SK-N-SH (cell line): Measurements from ENCODE around the gene KLHL35. TPM values are rescaled to one million over a fixed set of nuclear protein-coding genes. Genes with fewer than 3 reads are reported as not detected.

Experiments
- CTCF ChIA-PET: fragments of 300-600, 350-600 bp; formaldehyde crosslinking; extraction: SDS; loops from one replicate; lab custom pipeline; 2021; lab: Yijun Ruan, JAX
- POLR2A ChIA-PET: fragments of 350-600 bp; sonication (Branson Sonifier 250); formaldehyde crosslinking; extraction: SDS; loops from one replicate; lab custom pipeline; 2020; ENCODE audit warnings: antibody characterized with exemption, inconsistent platforms; lab: Yijun Ruan, JAX
- DNase-seq: peaks from one replicate; pipeline ENCODE4 v3.0.0; 2012
- H2AFZ ChIP-seq: fragments of 200-600 bp; sonication (generic); 2 replicates; pipeline ENCODE4 v1.8.1; 2016; ENCODE audit warnings: antibody characterized with exemption, mild to moderate bottlenecking, low read depth
- H3F3A ChIP-seq: fragments of 200-600 bp; sonication (generic); replicated peaks from 2 replicates; pipeline ENCODE3; 2016; ENCODE audit warnings: antibody characterized with exemption, mild to moderate bottlenecking; ENCODE audit not compliant: insufficient read depth
- H3K27ac ChIP-seq, 2 experiments: fragments of 200-500 bp in 1 of 2; fragments of 200-600 bp in 1 of 2; sonication (Bioruptor generic) in 1 of 2; sonication (generic), shearing (Covaris generic) in 1 of 2; 2 replicates each; pipeline versions ENCODE4 v1.5.1 to v1.6.1; 2014 to 2016; ENCODE audit warnings: low read depth in 2 of 2, inconsistent platforms in 1 of 2, low read length in 1 of 2, mild to moderate bottlenecking in 1 of 2, mixed read lengths in 1 of 2
- H3K27me3 ChIP-seq: fragments of 200-600 bp; sonication (generic), shearing (Covaris generic); 2 replicates; pipeline ENCODE4 v1.6.1; 2016; ENCODE audit warnings: mixed run types; ENCODE audit not compliant: insufficient read depth
- H3K36me3 ChIP-seq, 2 experiments: fragments of 200-500 bp in 1 of 2; fragments of 200-600 bp in 1 of 2; sonication (Bioruptor generic) in 1 of 2; sonication (generic) in 1 of 2; replicated peaks in 1 of 2; 2 replicates each; pipeline versions ENCODE3 to v1.5.1; 2014 to 2016; ENCODE audit warnings: low read length in 1 of 2, mild to moderate bottlenecking in 1 of 2; ENCODE audit not compliant: insufficient read depth in 2 of 2, control insufficient read depth in 1 of 2
- H3K4me1 ChIP-seq, 2 experiments: fragments of 200-500 bp in 1 of 2; fragments of 200-600 bp in 1 of 2; sonication (Bioruptor generic) in 1 of 2; sonication (generic), shearing (Covaris generic) in 1 of 2; 2 replicates each; pipeline versions ENCODE4 v1.5.1 to v1.6.1; 2014 to 2016; ENCODE audit warnings: low read depth in 1 of 2, low read length in 1 of 2, mixed run types in 1 of 2; ENCODE audit not compliant: insufficient read depth in 2 of 2, control insufficient read depth in 1 of 2
- H3K4me2 ChIP-seq: fragments of 200-600 bp; sonication (generic), shearing (Covaris generic); 2 replicates; pipeline ENCODE4 v1.6.1; 2017; ENCODE audit warnings: mixed run types
- H3K4me3 ChIP-seq, 2 experiments: fragments of 200-500 bp in 1 of 2; fragments of 200-600 bp in 1 of 2; sonication (Bioruptor generic) in 1 of 2; sonication (generic), shearing (Covaris generic) in 1 of 2; 2 replicates each; pipeline versions ENCODE4 v1.5.1 to v1.8.1; 2014 to 2016; ENCODE audit warnings: low read depth in 2 of 2, inconsistent platforms in 1 of 2, low read length in 1 of 2, mild to moderate bottlenecking in 1 of 2, mixed read lengths in 1 of 2, moderate library complexity in 1 of 2
- H3K79me2 ChIP-seq: fragments of 200-600 bp; sonication (generic); 2 replicates; pipeline ENCODE4 v1.8.1; 2017; ENCODE audit warnings: mild to moderate bottlenecking; ENCODE audit not compliant: insufficient read depth
- H3K9ac ChIP-seq: fragments of 200-600 bp; sonication (generic); 2 replicates; pipeline ENCODE4 v1.6.1; 2017; ENCODE audit warnings: mixed run types
- H3K9me2 ChIP-seq: fragments of 200-600 bp; sonication (generic); 2 replicates; pipeline ENCODE4 v1.6.1; 2017; ENCODE audit warnings: mixed run types
- H3K9me3 ChIP-seq: fragments of 200-600 bp; sonication (generic); 2 replicates; pipeline ENCODE4 v1.6.1; 2017; ENCODE audit warnings: mixed run types, mild to moderate bottlenecking, moderate library complexity
- H4K20me1 ChIP-seq: fragments of 200-600 bp; sonication (generic); 2 replicates; pipeline ENCODE4 v1.6.1; 2017; ENCODE audit warnings: mild to moderate bottlenecking, mixed run types; ENCODE audit not compliant: insufficient read depth
- CHD2 ChIP-seq: fragments of 150-350 bp; IDR thresholded peaks from 2 replicates; pipeline ENCODE4 v1.6.1; 2018; ENCODE audit warnings: low read length; ENCODE audit not compliant: partially characterized antibody
- EP300 ChIP-seq, 2 experiments: IDR thresholded peaks; 2 replicates each; pipeline versions ENCODE4 v1.4.0 to v1.6.1; 2012; ENCODE audit warnings: borderline replicate concordance in 1 of 2, low read depth in 1 of 2, low read length in 1 of 2
- EZH2phosphoT487 ChIP-seq: fragments of 200-600 bp; sonication (generic); IDR thresholded peaks from 2 replicates; pipeline ENCODE4 v1.6.1; 2017; ENCODE audit warnings: low read depth, mixed run types, mild to moderate bottlenecking, antibody characterized with exemption, moderate library complexity, borderline replicate concordance
- GABPA ChIP-seq: IDR thresholded peaks from 2 replicates; pipeline ENCODE4 v1.4.0; 2012; ENCODE audit warnings: low read depth, mild to moderate bottlenecking
- JUND ChIP-seq: IDR thresholded peaks from 2 replicates; pipeline ENCODE4 v1.4.0; 2012
- MXI1 ChIP-seq: IDR thresholded peaks from 2 replicates; pipeline ENCODE4 v1.6.1; 2012; ENCODE audit warnings: mild to moderate bottlenecking, low read depth, low read length, improper control_type of control experiment
- RAD21 ChIP-seq: IDR thresholded peaks from 2 replicates; pipeline ENCODE4 v1.6.1; 2012; ENCODE audit warnings: mild to moderate bottlenecking, low read length
- RCOR1 ChIP-seq: fragments of 150-350 bp; IDR thresholded peaks from 2 replicates; pipeline ENCODE4 v1.6.1; 2017; ENCODE audit warnings: antibody characterized with exemption, low read length
- RXRA ChIP-seq: IDR thresholded peaks from 2 replicates; pipeline ENCODE4 v1.4.0; 2012; ENCODE audit warnings: low read depth, mild to moderate bottlenecking, borderline replicate concordance
- SIN3A ChIP-seq: IDR thresholded peaks from 2 replicates; pipeline ENCODE4 v1.6.1; 2012; ENCODE audit warnings: low read depth, mild to moderate bottlenecking, low read length, moderate library complexity, borderline replicate concordance
- TAF1 ChIP-seq: IDR thresholded peaks from 2 replicates; pipeline ENCODE4 v1.6.1; 2012; ENCODE audit warnings: low read depth, mild to moderate bottlenecking, low read length, moderate library complexity, borderline replicate concordance
- WGBS: methylation state at CpG from one replicate; pipeline ENCODE4 v1.1.6; 2017; ENCODE audit warnings: low lambda C conversion rate; 5-methylcytosine and 5-hydroxymethylcytosine counted together
- polyA plus RNA-seq, 3 experiments: library from polyadenylated mRNA; depleted of rRNA; stranded (reverse); fragments of >200 nt; gene quantifications; 2 replicates each; pipeline ENCODE4 v1.2.3, GENCODE V29; 2012
- TF ChIP-seq, protein P1 (sequence below): IDR thresholded peaks from 2 replicates; pipeline ENCODE4; 2012
- TF ChIP-seq, protein P2 (sequence below): fragments of 200-600 bp; sonication (generic); IDR thresholded peaks from 2 replicates; pipeline ENCODE4 v1.6.1; 2017; ENCODE audit warnings: antibody characterized with exemption, mild to moderate bottlenecking, moderate library complexity
- TF ChIP-seq, protein P3 (sequence below): IDR thresholded peaks from 2 replicates; pipeline ENCODE4 v1.4.0; 2012; ENCODE audit warnings: low read depth, borderline replicate concordance

Gene KLHL35
- polyA plus RNA-seq, 1 of the 3 experiments (the other 2 are of a cell fraction) = 1.7 TPM

DNA sequence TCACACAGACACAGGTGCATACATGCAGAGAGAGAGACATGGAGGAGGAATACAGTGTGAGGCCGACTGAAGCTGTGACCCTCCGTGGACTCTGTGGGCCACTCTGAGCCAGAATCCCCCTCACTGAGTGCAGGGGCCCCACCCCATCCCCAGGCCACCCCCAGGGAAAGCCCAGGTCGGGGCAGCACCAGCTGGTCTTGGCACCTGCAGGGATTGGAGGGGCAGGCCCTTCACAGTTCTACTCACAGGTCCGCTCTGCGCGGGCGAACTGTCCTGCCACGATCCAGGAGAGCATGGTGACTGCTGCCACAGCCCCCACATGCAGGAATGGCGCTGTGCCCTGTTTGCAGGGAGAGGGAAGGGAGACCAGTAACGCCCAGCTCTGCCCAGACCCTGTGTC is 16.3 kb upstream of the KLHL35 start:
- Histone ChIP-seq H3K27me3 (no peaks in the 10 kb centered on the region), H3K27ac (no peak overlapping the region), H3K4me2 (no peak overlapping the region), H3K36me3 (no peaks in the 10 kb centered on the region), H3F3A (no peaks in the 10 kb centered on the region), H4K20me1 (no peaks in the 10 kb centered on the region), H3K79me2 (no peaks in the 10 kb centered on the region), H3K9ac (no peak overlapping the region), H3K4me1 (peaks cover 0 to 2% of the 10 kb centered on the region in 2 experiments; a peak in 1 of 4 replicates), H3K9me3 (no peaks in the 10 kb centered on the region)
- POLR2A ChIA-PET = no interaction called here
- 52% methylated on average over 3 of the region's 10 CpGs for WGBS
- no peak for DNase-seq
- TF ChIP-seq MXI1 (no peak), SIN3A (no peak)
- TF ChIP-seq, all 33 proteins: peak for 0
- H3K4me3 ChIP-seq = no peak overlapping the region
- H3K9me2 ChIP-seq = no peaks in the 10 kb centered on the region
- CTCF ChIA-PET = interaction anchor here (0.6 to 5.5 kb wide), 3 partner anchors 36 to 83 kb away, joined by 3 to 44 read pairs (median 3); partner anchors contain the start of gene GDPD5
- no peak overlapping the region for H2AFZ ChIP-seq

DNA sequence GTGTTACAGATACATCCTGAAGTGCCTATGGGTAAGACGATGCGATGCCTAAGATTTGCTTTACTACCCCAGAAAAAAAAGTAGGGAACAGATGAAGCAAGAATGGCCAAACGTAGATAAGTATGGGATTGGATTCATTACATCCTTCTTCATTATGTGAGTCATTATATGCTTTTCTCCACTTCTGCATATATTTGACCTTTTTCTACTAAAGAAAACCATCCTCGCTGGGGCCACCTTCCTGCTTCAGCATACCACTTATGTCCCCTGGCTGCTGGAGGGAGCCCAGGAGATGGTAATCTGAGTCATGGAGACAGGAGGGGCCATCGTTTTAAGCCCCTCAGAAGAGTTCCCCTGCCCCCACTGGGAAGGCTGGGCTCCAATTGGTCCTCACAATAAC is 14.4 kb upstream of the KLHL35 start:
- TF ChIP-seq GABPA = no peak
- TF ChIP-seq EZH2phosphoT487 = no peak
- TF ChIP-seq RXRA = no peak
- TF ChIP-seq RAD21 = no peak
- TF ChIP-seq, protein P1, sequence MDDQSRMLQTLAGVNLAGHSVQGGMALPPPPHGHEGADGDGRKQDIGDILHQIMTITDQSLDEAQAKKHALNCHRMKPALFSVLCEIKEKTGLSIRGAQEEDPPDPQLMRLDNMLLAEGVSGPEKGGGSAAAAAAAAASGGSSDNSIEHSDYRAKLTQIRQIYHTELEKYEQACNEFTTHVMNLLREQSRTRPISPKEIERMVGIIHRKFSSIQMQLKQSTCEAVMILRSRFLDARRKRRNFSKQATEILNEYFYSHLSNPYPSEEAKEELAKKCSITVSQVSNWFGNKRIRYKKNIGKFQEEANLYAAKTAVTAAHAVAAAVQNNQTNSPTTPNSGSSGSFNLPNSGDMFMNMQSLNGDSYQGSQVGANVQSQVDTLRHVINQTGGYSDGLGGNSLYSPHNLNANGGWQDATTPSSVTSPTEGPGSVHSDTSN = no peak
- TF ChIP-seq TAF1 = no peak
- TF ChIP-seq CHD2 = no peak
- TF ChIP-seq, protein P2, sequence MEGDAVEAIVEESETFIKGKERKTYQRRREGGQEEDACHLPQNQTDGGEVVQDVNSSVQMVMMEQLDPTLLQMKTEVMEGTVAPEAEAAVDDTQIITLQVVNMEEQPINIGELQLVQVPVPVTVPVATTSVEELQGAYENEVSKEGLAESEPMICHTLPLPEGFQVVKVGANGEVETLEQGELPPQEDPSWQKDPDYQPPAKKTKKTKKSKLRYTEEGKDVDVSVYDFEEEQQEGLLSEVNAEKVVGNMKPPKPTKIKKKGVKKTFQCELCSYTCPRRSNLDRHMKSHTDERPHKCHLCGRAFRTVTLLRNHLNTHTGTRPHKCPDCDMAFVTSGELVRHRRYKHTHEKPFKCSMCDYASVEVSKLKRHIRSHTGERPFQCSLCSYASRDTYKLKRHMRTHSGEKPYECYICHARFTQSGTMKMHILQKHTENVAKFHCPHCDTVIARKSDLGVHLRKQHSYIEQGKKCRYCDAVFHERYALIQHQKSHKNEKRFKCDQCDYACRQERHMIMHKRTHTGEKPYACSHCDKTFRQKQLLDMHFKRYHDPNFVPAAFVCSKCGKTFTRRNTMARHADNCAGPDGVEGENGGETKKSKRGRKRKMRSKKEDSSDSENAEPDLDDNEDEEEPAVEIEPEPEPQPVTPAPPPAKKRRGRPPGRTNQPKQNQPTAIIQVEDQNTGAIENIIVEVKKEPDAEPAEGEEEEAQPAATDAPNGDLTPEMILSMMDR = no peak
- TF ChIP-seq EP300 (IDR thresholded peaks at IDR 0.05; ENCODE audit: borderline replicate concordance in 1 of 2, low read depth in 1 of 2, low read length in 1 of 2) = no peak
- no peak for TF ChIP-seq RCOR1
- no peak for TF ChIP-seq JUND
- TF ChIP-seq, protein P3, sequence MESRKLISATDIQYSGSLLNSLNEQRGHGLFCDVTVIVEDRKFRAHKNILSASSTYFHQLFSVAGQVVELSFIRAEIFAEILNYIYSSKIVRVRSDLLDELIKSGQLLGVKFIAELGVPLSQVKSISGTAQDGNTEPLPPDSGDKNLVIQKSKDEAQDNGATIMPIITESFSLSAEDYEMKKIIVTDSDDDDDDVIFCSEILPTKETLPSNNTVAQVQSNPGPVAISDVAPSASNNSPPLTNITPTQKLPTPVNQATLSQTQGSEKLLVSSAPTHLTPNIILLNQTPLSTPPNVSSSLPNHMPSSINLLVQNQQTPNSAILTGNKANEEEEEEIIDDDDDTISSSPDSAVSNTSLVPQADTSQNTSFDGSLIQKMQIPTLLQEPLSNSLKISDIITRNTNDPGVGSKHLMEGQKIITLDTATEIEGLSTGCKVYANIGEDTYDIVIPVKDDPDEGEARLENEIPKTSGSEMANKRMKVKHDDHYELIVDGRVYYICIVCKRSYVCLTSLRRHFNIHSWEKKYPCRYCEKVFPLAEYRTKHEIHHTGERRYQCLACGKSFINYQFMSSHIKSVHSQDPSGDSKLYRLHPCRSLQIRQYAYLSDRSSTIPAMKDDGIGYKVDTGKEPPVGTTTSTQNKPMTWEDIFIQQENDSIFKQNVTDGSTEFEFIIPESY = no peak
- POLR2A ChIA-PET = no interaction called here
- WGBS = 69% methylated on average over 5 of the region's 5 CpGs
- H3K4me1 ChIP-seq = peaks cover 0 to 2% of the 10 kb centered on the region in 2 experiments; a peak in 1 of 4 replicates
- no peaks in the 10 kb centered on the region for H3K9me2 ChIP-seq
- H3K79me2 ChIP-seq = no peaks in the 10 kb centered on the region
- H3K27me3 ChIP-seq = no peaks in the 10 kb centered on the region
- no peaks in the 10 kb centered on the region for H4K20me1 ChIP-seq
- no peaks in the 10 kb centered on the region for H3F3A ChIP-seq
- no peak overlapping the region for H3K4me2 ChIP-seq
- H3K9me3 ChIP-seq = no peaks in the 10 kb centered on the region
- no peaks in the 10 kb centered on the region for H3K36me3 ChIP-seq
- no peak overlapping the region for H3K27ac ChIP-seq
- no peak for DNase-seq
- no peak overlapping the region for H3K9ac ChIP-seq
- CTCF ChIA-PET = interaction anchor here (1.7 to 4.0 kb wide), 3 partner anchors 14 to 97 kb away, joined by 5 to 54 read pairs (median 27); partner anchors contain the start of gene KLHL35
- no peak overlapping the region for H2AFZ ChIP-seq
- H3K4me3 ChIP-seq = no peak overlapping the region
